ENCODE measurements around the gene MEMO1. TPM values are rescaled to one million over a fixed set of nuclear protein-coding genes. Genes with fewer than 3 reads are reported as not detected.

MEMO1 gene
- total and polyA plus RNA-seq, 2 donors (not counting 3 experiments of a cell fraction or from before 2014, with no cell fraction given): 38.6 to 56.2 TPM

DNA sequence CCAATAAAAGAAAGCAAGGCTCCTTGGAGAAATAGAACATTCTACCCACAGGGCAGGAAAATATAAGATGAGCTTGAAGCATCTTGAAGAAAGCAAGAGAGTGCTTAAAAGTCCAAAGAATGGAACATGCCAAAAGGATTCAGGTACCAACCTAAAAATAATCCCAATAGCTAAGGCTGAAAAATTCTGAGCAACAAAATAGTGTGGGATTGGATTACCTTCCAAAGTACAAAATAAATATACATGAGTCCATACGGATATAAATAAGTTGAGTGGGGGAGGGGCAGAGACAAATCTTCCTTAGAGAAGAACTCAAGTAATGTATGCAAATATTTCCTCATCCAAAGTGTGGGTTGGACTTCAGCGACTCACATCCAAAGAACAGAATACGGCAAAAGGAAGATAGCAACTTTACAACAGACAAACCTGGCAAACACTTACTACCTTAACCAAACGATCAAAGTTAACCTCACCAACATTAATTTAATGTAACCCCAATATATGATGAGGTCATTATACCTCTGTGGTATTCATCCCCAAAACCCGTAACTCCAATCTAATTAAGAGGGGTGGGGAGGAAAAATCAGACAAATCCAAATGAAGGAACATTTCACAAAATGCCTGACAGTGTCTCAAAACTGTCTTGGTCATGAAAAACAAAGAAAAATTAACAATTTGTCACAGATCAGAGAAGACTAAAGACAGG, 26.9 kb downstream of the MEMO1 start:
- H3K9me3 ChIP-seq (replicated peaks; ENCODE audit: control insufficient read depth, insufficient read depth, low read length): no peaks in the 10 kb centered on the region
- CTCF ChIA-PET: no interaction called here
- POLR2A ChIA-PET: no interaction called here

More for the DNA sequence above, 26.9 kb downstream of the MEMO1 start:
- FAIRE-seq: no peak
- intact Hi-C loops (cut with micrococcal nuclease): no loop called here
- no peaks in the 10 kb centered on the region for H3K27me3 ChIP-seq (ENCODE audit: control insufficient read depth in 2 of 2, insufficient read depth in 2 of 2, low read length in 2 of 2)
- no peak overlapping the region for H3K27ac ChIP-seq (ENCODE audit: insufficient read depth, low read depth, low read length)
- no peak overlapping the region for H3K9ac ChIP-seq (replicated peaks; ENCODE audit: extremely low read depth, insufficient read depth, low read length)
- H4K20me1 ChIP-seq (replicated peaks; ENCODE audit: control insufficient read depth, extremely low read depth, insufficient read depth, low read length): peaks cover 12% of the 10 kb centered on the region
- H3K9me1 ChIP-seq (replicated peaks; ENCODE audit: control insufficient read depth, extremely low read depth, insufficient read depth, low read length): no peaks in the 10 kb centered on the region
- DNase-seq (ENCODE audit: low read depth, low spot score): no peak
- dilution Hi-C loops (cut with MboI; ENCODE audit: extremely low pct_ligation_motif_present, low sequenced_read_pairs): no loop called here
- no TSS peak for BruUV-seq (replicated peaks)
- peaks cover 13% of the 10 kb centered on the region for H3K4me1 ChIP-seq (ENCODE audit: control insufficient read depth, extremely low read depth, insufficient read depth, low read length)
- no peak overlapping the region for H3K4me2 ChIP-seq (ENCODE audit: insufficient read depth, low read length)
- H3K79me2 ChIP-seq (ENCODE audit: control insufficient read depth, insufficient read depth, low read length): peaks cover 86% of the 10 kb centered on the region
- no peak overlapping the region for H2AFZ ChIP-seq (ENCODE audit: low read depth, low read length)
- TF ChIP-seq GATA2 (IDR thresholded peaks at IDR 0.05; ENCODE audit: insufficient read depth, insufficient read length, low read depth, low read length): no peak
- TF ChIP-seq EZH2 (IDR thresholded peaks at IDR 0.05; ENCODE audit: borderline replicate concordance, low read depth, low read length, severe bottlenecking): no peak
- no peak for TF ChIP-seq MYC (IDR thresholded peaks at IDR 0.05; ENCODE audit: low read depth, low read length)
- TF ChIP-seq, protein P1, sequence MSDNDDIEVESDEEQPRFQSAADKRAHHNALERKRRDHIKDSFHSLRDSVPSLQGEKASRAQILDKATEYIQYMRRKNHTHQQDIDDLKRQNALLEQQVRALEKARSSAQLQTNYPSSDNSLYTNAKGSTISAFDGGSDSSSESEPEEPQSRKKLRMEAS (IDR thresholded peaks at IDR 0.05; ENCODE audit: insufficient read depth, insufficient read length): no peak
- TF ChIP-seq POLR2AphosphoS5 (IDR thresholded peaks at IDR 0.05; ENCODE audit: insufficient read depth, low read depth, low read length): no peak
- no peak for TF ChIP-seq FOS (IDR thresholded peaks at IDR 0.05; ENCODE audit: borderline replicate concordance, insufficient read depth, low read length)
- no peak for TF ChIP-seq JUN (IDR thresholded peaks at IDR 0.05; ENCODE audit: borderline replicate concordance, insufficient read depth, insufficient read length, low read depth)
- no peak for TF ChIP-seq POLR2A (IDR thresholded peaks at IDR 0.05; ENCODE audit: low read depth, low read length)
- TF ChIP-seq, protein P2, sequence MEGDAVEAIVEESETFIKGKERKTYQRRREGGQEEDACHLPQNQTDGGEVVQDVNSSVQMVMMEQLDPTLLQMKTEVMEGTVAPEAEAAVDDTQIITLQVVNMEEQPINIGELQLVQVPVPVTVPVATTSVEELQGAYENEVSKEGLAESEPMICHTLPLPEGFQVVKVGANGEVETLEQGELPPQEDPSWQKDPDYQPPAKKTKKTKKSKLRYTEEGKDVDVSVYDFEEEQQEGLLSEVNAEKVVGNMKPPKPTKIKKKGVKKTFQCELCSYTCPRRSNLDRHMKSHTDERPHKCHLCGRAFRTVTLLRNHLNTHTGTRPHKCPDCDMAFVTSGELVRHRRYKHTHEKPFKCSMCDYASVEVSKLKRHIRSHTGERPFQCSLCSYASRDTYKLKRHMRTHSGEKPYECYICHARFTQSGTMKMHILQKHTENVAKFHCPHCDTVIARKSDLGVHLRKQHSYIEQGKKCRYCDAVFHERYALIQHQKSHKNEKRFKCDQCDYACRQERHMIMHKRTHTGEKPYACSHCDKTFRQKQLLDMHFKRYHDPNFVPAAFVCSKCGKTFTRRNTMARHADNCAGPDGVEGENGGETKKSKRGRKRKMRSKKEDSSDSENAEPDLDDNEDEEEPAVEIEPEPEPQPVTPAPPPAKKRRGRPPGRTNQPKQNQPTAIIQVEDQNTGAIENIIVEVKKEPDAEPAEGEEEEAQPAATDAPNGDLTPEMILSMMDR (IDR thresholded peaks at IDR 0.05; ENCODE audit: extremely low read depth in 1 of 2, insufficient read depth in 1 of 2, low read depth in 1 of 2, low read length in 2 of 2): no peak
- peaks cover 0 to 2% of the 10 kb centered on the region in 2 experiments for H3K36me3 ChIP-seq (ENCODE audit: control insufficient read depth in 2 of 2, extremely low read depth in 1 of 2, insufficient read depth in 2 of 2, low read length in 2 of 2)
- no peak overlapping the region for H3K4me3 ChIP-seq (replicated peaks in 1 of 3; ENCODE audit: insufficient read depth in 1 of 3, low read depth in 1 of 3, low read length in 3 of 3)

Data from endothelial cell of umbilical vein (primary cell).